Subcutaneous adipose tissue (tissue), 4 donors: ENCODE data around the gene CFTR. TPM values are rescaled to one million over a fixed set of nuclear protein-coding genes. Genes with fewer than 3 reads are reported as not detected.

Experiments used
- total RNA-seq, 4 donors: library from RNA; depleted of rRNA; stranded (reverse); fragments of >200 nt; gene quantifications; one replicate each; pipeline ENCODE4 v1.1.0, GENCODE V29; 2016
- TF ChIP-seq, protein P1 (sequence below): fragments of 450-650 bp; IDR thresholded peaks from one replicate; pipeline ENCODE4 v1.5.1; 2016; ENCODE audit warnings: low read depth, mild to moderate bottlenecking, control low read depth, antibody characterized with exemption, moderate library complexity

Gene CFTR
- total RNA-seq, 4 donors from 2014 or later, result 2.6 TPM; not detected in 3

DNA sequence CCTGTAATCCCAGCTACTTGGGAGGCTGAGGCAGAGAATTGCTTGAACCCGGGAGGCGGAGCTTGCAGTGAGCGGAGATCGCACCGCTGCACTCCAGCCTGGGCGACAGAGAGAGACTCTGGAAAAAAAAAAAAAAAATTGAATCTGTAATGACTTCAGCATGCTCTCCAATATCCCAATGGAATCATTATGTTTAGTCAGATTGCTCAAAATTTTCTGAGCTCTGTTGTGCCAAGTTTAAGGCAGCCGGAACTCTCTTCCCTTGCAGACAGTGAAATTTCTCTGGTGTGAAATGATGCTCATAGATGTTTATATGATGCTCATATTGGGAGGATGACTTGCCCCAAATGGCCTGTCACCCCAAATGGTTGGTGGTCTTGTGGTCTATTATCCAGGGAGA lies 212.5 kb downstream of the CFTR start:
- TF ChIP-seq, protein P1, sequence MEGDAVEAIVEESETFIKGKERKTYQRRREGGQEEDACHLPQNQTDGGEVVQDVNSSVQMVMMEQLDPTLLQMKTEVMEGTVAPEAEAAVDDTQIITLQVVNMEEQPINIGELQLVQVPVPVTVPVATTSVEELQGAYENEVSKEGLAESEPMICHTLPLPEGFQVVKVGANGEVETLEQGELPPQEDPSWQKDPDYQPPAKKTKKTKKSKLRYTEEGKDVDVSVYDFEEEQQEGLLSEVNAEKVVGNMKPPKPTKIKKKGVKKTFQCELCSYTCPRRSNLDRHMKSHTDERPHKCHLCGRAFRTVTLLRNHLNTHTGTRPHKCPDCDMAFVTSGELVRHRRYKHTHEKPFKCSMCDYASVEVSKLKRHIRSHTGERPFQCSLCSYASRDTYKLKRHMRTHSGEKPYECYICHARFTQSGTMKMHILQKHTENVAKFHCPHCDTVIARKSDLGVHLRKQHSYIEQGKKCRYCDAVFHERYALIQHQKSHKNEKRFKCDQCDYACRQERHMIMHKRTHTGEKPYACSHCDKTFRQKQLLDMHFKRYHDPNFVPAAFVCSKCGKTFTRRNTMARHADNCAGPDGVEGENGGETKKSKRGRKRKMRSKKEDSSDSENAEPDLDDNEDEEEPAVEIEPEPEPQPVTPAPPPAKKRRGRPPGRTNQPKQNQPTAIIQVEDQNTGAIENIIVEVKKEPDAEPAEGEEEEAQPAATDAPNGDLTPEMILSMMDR, result no peak

DNA sequence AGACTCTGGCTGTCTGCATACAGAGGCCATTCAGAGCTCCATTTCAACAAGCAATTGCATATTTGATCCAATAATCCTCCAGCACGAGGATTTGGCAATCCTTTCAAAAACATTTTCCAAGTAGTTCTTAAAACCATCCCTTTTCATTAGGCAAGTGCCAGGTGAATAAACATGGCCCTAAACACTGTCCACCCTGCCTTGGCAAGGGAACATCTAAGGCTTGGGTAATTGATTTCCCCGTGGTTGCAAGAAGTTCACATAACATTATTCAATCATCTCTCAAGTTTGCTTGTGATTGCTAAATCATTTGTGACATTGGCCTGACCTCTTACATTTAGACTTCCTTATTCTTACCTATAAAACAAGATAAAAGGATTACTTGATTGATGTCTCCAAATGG lies 218.2 kb downstream of the CFTR start:
- TF ChIP-seq, protein P1, result no peak

DNA sequence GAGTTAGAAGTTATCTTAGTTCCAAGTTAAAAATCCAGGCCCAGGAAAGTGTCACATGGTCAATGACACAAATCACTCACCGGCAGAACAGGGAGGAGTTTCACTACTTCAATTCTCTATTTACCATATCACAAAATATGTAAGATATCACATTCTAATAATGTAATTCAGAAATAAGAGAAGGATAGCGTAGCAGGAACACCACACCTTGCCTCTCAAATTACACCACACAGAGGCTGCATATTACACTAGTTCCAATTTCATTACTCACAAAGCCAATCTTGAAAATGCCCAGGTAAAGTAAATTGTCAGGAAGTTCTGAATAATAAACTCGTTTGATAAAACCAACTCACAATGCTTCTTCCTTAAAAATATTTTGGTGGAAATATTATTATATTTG lies 224.2 kb downstream of the CFTR start:
- TF ChIP-seq, protein P1, result no peak

DNA sequence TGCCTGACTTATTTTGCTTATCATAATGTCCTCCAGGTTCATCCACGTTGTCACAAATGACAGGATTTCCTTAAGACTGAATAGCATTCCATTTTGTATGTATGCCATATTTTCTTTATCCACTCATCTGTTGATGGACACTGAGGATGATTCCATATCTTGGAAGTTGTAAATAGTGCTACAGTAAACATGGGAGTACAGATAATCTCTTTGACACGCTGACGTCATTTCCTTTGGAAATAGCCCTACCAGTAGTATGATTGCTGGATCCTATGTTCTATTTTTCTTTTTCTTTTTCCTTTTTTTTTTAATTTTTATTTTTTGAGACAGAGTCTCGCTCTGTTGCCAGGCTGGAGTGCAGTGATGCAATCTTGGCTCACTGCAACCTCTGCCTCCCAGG lies 225.8 kb downstream of the CFTR start:
- TF ChIP-seq, protein P1, result no peak

DNA sequence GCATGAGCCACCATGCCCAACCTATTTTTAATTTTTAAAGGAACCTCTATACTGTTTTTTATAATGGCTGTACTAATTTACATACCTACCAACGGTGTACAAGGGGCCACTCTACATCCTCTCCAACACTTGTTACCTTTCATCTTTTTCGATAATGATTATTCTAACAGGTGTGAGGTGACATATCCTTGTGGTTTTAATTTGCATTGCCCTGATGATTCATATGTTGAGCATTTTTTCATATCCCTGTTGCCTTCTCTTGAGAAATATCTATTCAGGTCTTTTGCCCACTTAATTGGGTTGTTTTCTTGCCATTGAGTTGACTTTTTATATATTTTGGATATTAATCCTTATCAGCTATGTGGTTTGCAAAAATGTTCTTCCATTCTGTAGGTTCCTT lies 226.4 kb downstream of the CFTR start:
- TF ChIP-seq, protein P1, result no peak

DNA sequence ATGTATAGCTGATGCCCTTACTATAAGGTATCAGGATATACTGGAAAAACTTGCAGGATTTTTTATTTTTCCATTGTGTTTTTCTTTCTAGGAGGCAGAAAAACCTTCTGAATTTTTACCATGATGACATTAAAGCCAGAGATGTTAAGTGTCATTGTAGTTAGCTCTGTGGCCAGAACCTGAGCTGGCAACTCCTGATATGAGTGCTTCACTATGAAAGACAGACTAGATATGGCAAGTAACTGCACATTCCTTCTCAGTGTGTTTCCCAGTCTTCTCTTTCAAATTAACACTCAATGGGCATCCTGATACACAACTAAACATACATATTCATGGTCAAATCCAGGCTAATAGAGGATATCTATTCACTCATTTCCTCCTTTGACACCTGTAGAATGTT lies 227.3 kb downstream of the CFTR start:
- TF ChIP-seq, protein P1, result no peak

DNA sequence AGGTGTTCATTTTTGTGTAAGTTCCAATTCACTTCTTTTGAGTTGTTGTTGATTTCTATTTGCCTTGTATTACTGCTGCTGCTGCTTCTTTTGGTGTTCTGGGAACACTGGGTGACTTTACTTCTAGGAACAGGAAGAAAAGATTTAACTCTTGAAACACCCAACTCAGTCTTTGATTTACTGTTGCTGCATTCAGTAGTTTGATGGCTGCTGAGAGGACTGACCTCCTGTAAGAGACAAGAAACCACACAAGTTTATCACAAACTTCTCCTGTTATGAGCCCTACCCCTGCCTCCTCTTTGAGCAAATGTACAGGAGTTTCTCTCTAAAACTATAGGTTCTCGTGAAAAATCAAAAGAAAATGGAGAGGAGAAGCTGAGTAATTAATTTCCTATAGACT lies 231.7 kb downstream of the CFTR start:
- TF ChIP-seq, protein P1, result no peak
